Pons (tissue), 1 donor: ENCODE measurements around the gene UPP2.

Experiments used
- DNase-seq: peaks from one replicate; pipeline ENCODE4 v3.0.0-alpha.2; 2016; ENCODE audit warnings: low spot score

UPP2 gene

GRCh38 chr2:158104903-158105302 lies 3.2 kb downstream of the UPP2 start:
- no peak for DNase-seq

GRCh38 chr2:158112992-158113391 lies 11.3 kb downstream of the UPP2 start:
- no peak for DNase-seq

GRCh38 chr2:158113741-158114295 lies 12.1 kb downstream of the UPP2 start:
- no peak for DNase-seq

- no peak for DNase-seq
These were observed 12.8 kb downstream of the UPP2 start for GRCh38 chr2:158114516-158114915.

DNA sequence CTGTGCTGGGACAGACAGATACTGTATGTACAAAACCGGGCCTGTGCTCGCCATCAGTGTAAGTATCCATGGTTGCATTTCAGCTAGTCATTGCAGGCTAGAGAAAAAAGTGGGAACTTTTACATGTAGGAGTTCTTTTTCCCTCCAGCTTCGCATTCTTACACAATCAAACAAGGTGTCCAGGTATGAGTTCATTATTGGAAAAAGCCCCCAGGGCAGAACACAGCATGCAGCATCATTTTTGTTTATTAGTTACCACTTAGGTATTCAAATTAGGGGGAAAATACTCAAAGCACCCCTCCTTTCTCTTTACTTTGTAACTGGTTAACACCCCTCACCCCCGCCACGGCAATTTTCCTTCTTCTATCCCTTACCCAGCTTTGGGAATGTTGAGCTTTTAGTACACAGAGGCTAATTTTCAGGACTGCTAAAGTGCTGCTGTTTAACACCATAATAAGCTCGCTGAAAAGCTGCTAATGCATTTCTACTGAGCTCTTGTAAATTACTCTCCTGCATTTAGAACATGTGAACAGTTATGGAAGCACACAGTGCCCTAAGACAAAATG lies 13.6 kb downstream of the UPP2 start:
- no peak for DNase-seq

- DNase-seq: no peak
These were observed 15.3 kb downstream of the UPP2 start for GRCh38 chr2:158116936-158117335.

- DNase-seq: no peak
These were observed 18.4 kb downstream of the UPP2 start for GRCh38 chr2:158120102-158120501.

GRCh38 chr2:158120664-158121641 lies 19.3 kb downstream of the UPP2 start:
- DNase-seq: no peak

GRCh38 chr2:158124896-158125295 lies 23.2 kb downstream of the UPP2 start:
- DNase-seq: no peak

DNA sequence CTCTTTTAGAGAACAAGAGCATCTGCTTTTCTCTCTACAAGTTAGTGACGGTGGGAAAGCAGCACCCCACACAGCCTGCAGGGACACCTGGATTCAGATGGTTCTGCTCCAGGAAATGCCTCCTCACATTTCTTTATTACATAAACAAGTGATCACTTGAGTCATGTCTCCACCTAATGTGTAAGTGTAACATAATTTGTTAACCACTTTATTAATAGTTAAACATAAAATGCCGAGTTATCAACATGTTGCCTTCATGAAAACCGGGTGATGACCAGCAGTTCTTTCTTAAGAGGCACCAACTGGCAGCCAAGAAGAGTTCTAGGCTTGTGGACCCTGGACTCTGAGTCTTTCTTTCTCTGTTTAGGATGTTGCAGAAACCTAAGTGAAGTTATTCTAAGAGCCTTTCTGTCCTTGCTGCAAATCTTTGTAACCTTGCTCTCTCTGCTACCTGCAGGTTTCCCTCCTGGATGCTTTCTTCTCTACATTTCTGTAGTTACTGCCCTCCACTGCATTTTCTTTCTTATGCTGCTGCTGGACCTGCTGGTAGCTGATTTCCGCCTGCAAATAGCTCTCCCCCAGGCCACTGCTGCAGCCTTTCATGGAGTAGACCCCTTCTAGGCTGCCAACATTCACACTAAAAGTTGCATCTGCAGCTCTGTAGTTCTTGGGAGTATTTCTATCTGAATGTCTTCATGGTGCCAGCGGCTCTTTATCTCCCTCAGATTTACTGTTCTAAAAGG lies 24.3 kb downstream of the UPP2 start:
- DNase-seq: no peak

GRCh38 chr2:158127380-158127804 lies 25.7 kb downstream of the UPP2 start:
- no peak for DNase-seq

DNA sequence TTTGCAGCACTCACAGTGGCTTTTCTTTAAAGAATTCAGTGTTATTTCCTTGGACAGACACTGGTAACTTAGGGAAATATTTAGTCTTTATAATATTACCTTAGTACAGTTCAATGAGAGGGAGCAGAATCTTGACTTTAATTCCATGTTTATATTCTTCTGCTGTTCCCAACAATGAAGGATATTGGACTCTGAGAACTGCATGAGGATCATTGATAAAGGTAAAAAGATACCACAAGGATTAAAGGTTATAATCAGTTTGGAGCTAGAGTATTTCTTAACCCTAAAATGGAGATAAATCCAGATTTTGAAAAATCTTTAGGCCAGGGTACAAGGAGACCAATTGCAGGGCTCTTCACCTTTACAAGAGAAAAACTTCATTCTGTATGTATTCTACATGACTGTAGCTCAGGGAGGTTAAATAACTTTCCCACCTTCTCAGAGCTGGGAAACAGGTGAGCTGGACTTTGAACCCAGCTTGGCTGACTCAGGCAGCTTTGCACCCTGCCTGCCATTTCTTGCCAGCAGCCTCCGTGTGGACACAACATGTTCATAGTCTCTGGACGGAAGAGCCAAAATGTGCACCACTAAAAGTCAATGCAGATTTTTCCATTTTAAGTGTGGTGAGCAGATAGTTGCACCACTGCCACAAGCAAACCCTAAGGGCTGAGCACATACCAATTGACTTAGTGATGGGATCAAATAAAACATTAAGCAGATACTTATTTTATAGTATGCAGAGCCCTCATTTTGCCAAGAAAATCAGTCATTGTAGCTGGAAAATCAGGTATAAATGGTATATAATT lies 26.7 kb downstream of the UPP2 start:
- DNase-seq: no peak

- DNase-seq: no peak
These were observed 27.4 kb downstream of the UPP2 start for GRCh38 chr2:158129037-158129436.

DNA sequence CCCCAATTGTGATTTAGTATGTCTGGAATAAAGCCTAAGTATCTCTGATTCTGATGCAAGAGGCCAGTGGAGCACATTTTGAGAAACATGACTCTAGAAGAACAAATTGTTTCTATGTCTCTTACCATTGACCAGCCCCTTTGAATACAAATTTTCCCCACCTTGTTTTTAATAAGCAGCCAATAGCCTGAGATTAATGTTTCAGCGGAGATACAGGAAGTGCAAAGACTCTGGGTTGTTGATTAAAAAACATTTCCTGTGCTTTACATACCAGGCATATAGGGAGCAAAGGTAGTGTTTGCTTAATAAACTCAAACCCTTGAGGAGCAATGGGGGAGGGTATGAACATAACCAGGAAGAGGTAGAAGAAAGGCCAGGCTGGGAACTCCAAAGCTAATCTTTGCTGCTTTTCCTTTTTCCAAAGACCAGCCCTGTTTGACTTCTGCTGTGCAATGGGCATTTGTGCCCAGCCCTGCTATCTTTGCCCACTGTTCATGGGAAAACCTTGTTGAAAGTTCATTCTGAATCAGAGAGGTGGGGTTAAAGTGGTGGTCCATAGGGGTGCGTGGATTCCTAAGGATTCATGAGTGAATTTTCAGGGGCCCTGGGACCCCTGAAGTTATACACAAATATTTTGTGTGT lies 29.3 kb downstream of the UPP2 start:
- DNase-seq: no peak

- no peak for DNase-seq
These were observed 29.8 kb downstream of the UPP2 start for GRCh38 chr2:158131483-158131912.

DNA sequence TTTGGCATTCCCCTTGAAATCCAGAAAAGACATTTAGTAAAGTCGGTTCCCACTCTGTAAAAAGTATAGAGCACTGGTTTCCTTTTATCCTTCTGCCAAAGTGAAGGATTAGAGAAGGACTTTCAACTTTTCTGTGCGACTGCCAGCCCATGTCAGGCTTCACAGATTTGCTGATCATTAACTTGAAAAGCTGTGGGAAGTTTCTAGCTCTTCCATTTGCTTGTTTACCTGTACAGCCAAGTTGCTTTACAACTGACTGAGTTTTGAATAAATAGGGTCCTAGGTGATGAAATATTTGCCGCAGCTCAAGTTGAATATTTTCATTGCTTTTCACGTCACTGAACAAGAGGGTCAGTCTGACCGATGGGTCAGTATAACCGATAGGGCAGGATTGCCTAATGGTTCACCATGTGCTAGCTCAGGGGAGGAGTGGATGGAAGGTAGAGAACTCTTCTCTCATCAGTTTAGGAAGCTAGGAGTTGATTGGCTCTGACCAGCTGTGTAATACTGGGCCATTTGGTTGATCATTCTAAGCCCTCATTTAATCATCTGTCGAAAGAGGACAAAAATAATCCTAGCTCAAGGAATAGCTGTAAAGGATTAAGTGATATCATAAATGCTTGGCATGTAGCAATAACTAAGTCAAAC lies 30.4 kb downstream of the UPP2 start:
- no peak for DNase-seq

- no peak for DNase-seq
These were observed 32.4 kb downstream of the UPP2 start for GRCh38 chr2:158134055-158134454.

- no peak for DNase-seq
These were observed 33.0 kb downstream of the UPP2 start for GRCh38 chr2:158134655-158135054.

DNA sequence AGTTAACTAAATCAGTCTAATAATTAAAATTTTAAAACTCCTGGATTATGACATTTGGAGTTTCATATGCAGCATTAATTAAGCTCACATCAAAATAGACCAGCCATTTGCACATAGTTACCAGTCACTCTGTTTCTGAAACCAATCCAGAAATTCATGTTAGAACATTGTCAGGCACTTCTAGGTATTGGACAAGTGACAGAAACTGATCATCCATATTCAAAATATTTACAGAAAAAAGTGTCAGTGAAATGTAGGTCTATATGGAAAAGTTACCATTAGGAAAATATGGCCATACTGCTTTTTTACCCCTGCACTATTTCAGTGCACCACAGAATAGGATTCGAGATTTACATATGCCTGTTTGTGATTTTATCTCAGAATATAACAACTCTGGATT lies 33.4 kb downstream of the UPP2 start:
- DNase-seq: no peak

DNA sequence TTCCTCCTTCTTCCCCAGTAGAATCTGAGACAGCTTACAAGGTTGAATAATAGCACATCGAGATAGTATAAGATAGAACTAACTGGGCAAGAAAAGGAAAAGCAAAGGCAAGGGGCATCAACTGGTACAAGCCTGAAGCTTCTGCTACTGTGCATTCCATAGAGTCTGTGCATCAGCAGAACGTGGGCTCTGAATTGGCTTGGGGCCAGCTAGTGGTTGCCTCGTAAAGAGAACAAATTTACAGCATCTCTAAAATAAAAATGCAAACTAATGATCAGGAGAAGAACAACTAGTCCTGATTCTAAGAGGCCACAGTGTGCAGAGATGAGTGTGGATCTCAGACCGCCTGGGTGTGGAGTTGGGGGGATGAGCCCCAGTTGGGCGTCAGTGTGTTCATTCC lies 36.6 kb downstream of the UPP2 start:
- no peak for DNase-seq

DNA sequence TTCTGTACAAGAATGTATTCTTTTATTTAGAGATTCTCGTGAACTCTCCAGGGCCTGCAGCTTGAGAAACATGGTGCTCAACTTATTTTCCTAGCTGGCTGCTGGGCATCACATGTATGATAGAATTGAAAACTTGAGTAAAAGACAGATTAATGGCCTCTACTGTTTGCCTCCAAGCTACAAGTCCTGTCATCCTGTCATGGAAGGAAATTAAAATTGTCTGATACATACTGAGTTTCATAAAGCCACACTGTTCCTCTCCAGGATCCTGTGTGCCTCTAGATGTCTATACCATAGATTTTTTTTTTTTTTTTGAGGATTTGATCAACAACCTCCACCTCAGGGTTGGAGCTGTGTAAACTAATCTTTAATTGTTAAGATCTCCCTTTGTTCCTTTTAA lies 38.5 kb downstream of the UPP2 start:
- DNase-seq: no peak
